Loucy (cell line): ENCODE measurements around the gene TBX1.

Source experiments
- CTCF ChIP-seq: fragments of 200-600 bp; sonication (generic); conservative IDR thresholded peaks from 2 replicates; pipeline ENCODE4 v1.5.1; 2014; ENCODE audit warnings: mild to moderate bottlenecking, antibody characterized with exemption, low read length
- EZH2phosphoT487 ChIP-seq: fragments of 200-600 bp; IDR thresholded peaks from 2 replicates; pipeline ENCODE4 v1.6.1; 2018; ENCODE audit warnings: antibody characterized with exemption, mild to moderate bottlenecking, moderate library complexity, borderline replicate concordance

GRCh38 chr22:19749876-19750275, 10.7 kb upstream of the TBX1 start:
- TF ChIP-seq CTCF: no peak
- TF ChIP-seq EZH2phosphoT487: no peak
